ENCODE data around the gene PNLIPRP3.

Gene PNLIPRP3

DNA sequence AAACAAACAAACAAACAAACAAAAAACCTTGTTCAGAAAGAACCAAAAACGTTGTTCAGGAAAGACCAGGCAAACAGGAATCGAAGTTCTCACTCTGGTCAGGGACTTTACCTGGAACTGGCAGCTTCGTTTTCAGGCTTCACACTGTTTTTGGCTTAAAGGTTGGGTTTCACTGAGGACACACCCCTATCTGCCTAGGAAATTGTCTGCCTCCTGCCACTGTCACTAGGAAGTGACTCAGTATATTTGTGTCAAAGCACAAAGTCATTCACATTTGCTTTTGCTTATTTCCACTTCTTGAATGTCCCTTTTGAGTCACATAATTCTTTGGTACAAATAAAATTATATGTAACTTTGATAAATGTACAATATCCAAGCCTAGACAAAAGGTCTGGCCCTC, 37.9 kb downstream of the PNLIPRP3 start:
- TF ChIP-seq, protein P1, sequence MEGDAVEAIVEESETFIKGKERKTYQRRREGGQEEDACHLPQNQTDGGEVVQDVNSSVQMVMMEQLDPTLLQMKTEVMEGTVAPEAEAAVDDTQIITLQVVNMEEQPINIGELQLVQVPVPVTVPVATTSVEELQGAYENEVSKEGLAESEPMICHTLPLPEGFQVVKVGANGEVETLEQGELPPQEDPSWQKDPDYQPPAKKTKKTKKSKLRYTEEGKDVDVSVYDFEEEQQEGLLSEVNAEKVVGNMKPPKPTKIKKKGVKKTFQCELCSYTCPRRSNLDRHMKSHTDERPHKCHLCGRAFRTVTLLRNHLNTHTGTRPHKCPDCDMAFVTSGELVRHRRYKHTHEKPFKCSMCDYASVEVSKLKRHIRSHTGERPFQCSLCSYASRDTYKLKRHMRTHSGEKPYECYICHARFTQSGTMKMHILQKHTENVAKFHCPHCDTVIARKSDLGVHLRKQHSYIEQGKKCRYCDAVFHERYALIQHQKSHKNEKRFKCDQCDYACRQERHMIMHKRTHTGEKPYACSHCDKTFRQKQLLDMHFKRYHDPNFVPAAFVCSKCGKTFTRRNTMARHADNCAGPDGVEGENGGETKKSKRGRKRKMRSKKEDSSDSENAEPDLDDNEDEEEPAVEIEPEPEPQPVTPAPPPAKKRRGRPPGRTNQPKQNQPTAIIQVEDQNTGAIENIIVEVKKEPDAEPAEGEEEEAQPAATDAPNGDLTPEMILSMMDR (IDR thresholded peaks at IDR 0.05; ENCODE audit: insufficient read depth, low read depth, low read length, missing control alignments): no peak
- no peak overlapping the region for H3K4me3 ChIP-seq (ENCODE audit: low read depth, low read length)
- DNase-seq (ENCODE audit: low read depth): no peak

DNA sequence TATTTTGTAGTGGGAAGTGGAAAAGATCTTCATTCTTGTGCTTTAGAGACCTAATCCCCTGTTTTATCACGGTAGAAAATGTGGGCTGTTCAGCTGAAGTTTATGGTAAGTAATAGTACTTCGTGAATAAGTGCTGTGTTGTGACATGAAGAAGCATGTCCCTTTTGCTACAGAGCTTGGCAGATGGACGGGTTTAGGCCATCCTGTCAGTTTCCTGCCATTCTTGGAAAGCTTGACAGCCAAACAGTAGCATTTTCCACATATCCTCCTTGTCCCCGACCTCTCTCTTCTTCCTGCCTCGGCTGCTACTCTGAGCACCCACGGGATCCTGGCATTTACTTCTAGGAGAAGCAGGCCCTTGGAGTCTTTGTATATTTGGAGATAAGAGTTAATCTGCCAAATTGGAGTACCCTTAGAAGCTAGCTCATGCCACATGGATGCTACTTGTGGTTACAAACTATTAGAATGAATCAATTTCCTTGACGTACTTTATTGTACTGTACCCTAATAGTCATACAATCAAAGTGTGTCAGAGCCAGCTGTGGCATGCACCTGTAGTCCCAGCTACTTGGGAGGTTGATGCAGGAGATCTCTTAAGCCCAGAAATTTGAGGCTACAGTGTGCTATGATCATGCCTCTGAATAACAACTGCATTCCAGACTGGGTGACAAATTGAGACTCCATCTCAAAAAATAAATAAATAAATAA, 39.2 kb downstream of the PNLIPRP3 start:
- DNase-seq (ENCODE audit: low read depth): no peak
- TF ChIP-seq, protein P1 (IDR thresholded peaks at IDR 0.05; ENCODE audit: insufficient read depth, low read depth, low read length, missing control alignments): no peak
- H3K4me3 ChIP-seq (ENCODE audit: low read depth, low read length): no peak overlapping the region

DNA sequence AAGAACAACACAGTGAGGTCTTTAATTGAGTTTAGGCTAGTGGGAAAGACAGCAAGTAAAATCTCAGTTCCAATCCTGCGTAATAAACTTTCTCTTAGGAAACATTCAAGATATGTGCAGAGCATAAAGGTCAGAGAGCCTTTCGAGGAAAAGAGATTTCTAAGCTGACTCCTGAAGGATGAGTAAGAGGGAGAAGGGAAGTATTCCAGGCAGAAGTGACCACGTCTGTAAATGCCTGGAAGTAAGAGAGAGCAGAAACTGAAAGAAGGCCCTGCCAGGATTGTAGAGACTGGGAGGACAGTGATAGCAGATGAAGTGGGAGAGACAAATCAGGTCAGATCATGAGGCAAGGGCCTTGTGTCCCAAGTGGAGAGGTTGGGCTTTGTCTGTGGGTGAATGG, 41.8 kb downstream of the PNLIPRP3 start:
- no peak for DNase-seq (ENCODE audit: low read depth)
- TF ChIP-seq, protein P1 (IDR thresholded peaks at IDR 0.05; ENCODE audit: insufficient read depth, low read depth, low read length, missing control alignments): no peak
- no peak overlapping the region for H3K4me3 ChIP-seq (ENCODE audit: low read depth, low read length)

DNA sequence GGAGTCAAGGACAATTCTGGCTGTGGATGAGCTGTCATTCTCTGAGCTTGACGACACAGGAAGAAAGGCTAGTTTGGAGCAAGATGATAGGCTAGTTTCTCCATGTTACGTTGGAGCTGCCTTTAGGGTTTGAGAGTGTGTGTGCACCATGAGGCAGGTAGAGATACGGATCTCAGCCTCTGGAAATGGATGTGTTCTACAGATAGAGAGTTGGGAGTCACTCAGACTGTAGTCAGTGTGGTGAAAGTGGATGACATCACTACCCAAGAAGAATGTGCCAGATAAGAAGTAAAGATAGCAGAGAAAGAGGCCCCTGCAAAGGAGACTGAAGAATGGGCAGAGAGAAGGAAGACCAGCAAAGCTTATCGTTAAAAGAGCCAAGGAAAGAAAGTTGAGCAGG, 42.4 kb downstream of the PNLIPRP3 start:
- TF ChIP-seq, protein P1 (IDR thresholded peaks at IDR 0.05; ENCODE audit: insufficient read depth, low read depth, low read length, missing control alignments): no peak
- DNase-seq (ENCODE audit: low read depth): no peak
- no peak overlapping the region for H3K4me3 ChIP-seq (ENCODE audit: low read depth, low read length)

DNA sequence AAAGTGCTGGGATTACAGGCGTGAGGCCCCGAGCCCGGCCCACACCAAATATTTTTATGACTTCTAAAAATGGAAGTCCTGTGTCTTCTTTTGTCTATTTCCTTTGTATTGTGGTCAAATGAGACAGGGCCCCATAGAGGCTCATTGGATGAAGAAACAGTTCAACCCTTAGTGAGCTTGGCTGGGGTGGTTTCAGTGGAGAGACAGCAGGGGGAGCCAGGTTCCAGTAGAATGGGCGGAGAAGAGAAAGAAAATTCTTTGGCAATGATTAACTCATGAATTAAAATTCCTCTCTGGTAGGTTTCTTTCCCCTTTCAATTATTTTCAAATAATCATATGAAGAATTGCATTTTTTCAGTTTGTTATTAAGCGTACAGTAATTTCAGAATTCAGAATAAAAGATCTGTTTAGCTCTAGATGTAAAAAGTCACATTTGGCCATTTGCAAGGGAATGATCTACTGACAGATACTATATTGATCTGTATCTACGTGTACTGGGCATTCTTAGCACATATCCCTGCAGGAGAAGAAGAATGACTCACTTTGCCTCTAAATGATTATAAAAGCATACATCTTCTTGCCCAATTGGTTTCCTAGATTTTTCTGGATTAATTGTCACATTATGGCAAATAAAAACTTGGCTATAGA, 43.2 kb downstream of the PNLIPRP3 start:
- TF ChIP-seq, protein P1 (IDR thresholded peaks at IDR 0.05; ENCODE audit: insufficient read depth, low read depth, low read length, missing control alignments): peak; percentile 9
- no peak overlapping the region for H3K4me3 ChIP-seq (ENCODE audit: low read depth, low read length)
- no peak for DNase-seq (ENCODE audit: low read depth)

DNA sequence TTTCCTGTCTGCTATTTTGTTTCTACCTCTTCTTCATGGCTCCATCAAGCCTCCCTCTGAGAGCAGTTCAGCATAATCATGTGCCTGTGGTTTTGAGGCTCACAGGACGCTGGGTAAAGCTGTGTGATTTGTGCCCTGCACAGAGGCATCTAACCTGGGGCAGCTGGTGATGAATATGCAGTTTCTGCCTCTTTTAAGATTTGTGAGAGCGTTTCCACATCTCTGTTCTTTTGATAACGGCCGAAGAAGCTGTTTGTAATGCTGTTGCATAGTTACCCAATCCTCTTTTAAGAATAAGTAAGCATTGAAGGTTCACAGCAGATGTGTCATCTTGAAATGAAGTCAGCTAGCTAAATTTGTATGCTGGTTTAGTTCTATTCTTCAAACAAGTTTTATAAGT, 45.2 kb downstream of the PNLIPRP3 start:
- no peak overlapping the region for H3K4me3 ChIP-seq (ENCODE audit: low read depth, low read length)
- no peak for DNase-seq (ENCODE audit: low read depth)
- TF ChIP-seq, protein P1 (IDR thresholded peaks at IDR 0.05; ENCODE audit: insufficient read depth, low read depth, low read length, missing control alignments): no peak

All from GM12865 (cell line).